Gastroesophageal sphincter (tissue), 3 donors: ENCODE measurements around the gene GIT1.

Source experiments
- EP300 ChIP-seq: sonication (generic); formaldehyde crosslinking; IDR thresholded peaks from one replicate; pipeline ENCODE4 v1.6.1; 2017; ENCODE audit warnings: antibody characterized with exemption, mild to moderate bottlenecking
- TF ChIP-seq, protein P1 (sequence below), 4 experiments: fragments of 200-600 bp in 2 of 4; fragments of 450-650 bp in 2 of 4; sonication (generic) in 1 of 4; IDR thresholded peaks; one replicate each; pipeline ENCODE4 v1.5.1; 2017 to 2019; ENCODE audit warnings: antibody characterized with exemption in 4 of 4, mild to moderate bottlenecking in 2 of 4, moderate library complexity in 2 of 4

- TF ChIP-seq, protein P1, sequence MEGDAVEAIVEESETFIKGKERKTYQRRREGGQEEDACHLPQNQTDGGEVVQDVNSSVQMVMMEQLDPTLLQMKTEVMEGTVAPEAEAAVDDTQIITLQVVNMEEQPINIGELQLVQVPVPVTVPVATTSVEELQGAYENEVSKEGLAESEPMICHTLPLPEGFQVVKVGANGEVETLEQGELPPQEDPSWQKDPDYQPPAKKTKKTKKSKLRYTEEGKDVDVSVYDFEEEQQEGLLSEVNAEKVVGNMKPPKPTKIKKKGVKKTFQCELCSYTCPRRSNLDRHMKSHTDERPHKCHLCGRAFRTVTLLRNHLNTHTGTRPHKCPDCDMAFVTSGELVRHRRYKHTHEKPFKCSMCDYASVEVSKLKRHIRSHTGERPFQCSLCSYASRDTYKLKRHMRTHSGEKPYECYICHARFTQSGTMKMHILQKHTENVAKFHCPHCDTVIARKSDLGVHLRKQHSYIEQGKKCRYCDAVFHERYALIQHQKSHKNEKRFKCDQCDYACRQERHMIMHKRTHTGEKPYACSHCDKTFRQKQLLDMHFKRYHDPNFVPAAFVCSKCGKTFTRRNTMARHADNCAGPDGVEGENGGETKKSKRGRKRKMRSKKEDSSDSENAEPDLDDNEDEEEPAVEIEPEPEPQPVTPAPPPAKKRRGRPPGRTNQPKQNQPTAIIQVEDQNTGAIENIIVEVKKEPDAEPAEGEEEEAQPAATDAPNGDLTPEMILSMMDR (IDR thresholded peaks at IDR 0.05): no peak
- no peak for TF ChIP-seq EP300
Observed at GRCh38 chr17:29562615-29563014, 26.8 kb downstream of the GIT1 start.
